Measurements from ENCODE around the gene LINGO4.

GRCh38 chr1:151846686-151847237 lies 41.5 kb upstream of the LINGO4 start:
- TF ChIP-seq, protein P1, sequence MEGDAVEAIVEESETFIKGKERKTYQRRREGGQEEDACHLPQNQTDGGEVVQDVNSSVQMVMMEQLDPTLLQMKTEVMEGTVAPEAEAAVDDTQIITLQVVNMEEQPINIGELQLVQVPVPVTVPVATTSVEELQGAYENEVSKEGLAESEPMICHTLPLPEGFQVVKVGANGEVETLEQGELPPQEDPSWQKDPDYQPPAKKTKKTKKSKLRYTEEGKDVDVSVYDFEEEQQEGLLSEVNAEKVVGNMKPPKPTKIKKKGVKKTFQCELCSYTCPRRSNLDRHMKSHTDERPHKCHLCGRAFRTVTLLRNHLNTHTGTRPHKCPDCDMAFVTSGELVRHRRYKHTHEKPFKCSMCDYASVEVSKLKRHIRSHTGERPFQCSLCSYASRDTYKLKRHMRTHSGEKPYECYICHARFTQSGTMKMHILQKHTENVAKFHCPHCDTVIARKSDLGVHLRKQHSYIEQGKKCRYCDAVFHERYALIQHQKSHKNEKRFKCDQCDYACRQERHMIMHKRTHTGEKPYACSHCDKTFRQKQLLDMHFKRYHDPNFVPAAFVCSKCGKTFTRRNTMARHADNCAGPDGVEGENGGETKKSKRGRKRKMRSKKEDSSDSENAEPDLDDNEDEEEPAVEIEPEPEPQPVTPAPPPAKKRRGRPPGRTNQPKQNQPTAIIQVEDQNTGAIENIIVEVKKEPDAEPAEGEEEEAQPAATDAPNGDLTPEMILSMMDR (IDR thresholded peaks at IDR 0.05) = no peak
- TF ChIP-seq POLR2A (IDR thresholded peaks at IDR 0.05) = no peak
